NB4 (cell line): ENCODE results near the gene RASA3.
A peak's percentile ranks its signal among the peaks of the same experiment; 100 is the strongest.

Source experiments
- DNase-seq: peaks from one replicate; pipeline ENCODE4 v3.0.0; 2010; ENCODE audit warnings: low read depth
- H3K4me3 ChIP-seq: one replicate; pipeline ENCODE4 v1.5.1; 2011; ENCODE audit warnings: mild to moderate bottlenecking, low read depth, low read length, moderate library complexity
- MYC ChIP-seq: IDR thresholded peaks from 2 replicates; pipeline ENCODE4 v1.6.1; 2011; ENCODE audit warnings: low read depth, low read length
- POLR2A ChIP-seq: IDR thresholded peaks from 2 replicates; pipeline ENCODE4 v1.6.1; 2011; ENCODE audit warnings: mild to moderate bottlenecking; ENCODE audit not compliant: insufficient read length; ENCODE audit errors: extremely low read depth
- TF ChIP-seq, protein P1 (sequence below): IDR thresholded peaks from 2 replicates; pipeline ENCODE4 v1.6.1; 2011; ENCODE audit warnings: low read depth, low read length
- TF ChIP-seq, protein P2 (sequence below): IDR thresholded peaks from one replicate; pipeline ENCODE4 v1.5.1; 2012; ENCODE audit warnings: low read depth, low read length

Gene RASA3

DNA sequence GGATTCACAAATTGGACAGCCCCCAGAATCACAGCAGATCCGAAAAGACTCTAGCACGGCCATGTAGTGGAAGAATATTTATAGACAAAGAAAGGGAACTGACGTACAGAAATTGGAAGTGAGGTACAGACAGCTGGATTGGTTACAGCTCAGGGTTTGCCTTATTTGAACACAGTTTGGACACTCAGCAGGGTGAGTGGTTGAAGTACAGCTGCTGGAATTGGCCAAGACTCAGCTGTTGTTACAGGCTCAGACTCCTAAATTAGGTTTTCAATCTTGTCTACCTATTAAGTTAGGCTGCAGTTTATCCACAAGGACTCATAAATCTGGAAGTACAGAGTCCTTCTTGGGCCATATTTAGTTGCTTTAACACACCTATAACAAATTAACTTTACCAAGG lies 40.8 kb upstream of the RASA3 start:
- TF ChIP-seq, protein P1, sequence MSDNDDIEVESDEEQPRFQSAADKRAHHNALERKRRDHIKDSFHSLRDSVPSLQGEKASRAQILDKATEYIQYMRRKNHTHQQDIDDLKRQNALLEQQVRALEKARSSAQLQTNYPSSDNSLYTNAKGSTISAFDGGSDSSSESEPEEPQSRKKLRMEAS, result no peak
- TF ChIP-seq, protein P2, sequence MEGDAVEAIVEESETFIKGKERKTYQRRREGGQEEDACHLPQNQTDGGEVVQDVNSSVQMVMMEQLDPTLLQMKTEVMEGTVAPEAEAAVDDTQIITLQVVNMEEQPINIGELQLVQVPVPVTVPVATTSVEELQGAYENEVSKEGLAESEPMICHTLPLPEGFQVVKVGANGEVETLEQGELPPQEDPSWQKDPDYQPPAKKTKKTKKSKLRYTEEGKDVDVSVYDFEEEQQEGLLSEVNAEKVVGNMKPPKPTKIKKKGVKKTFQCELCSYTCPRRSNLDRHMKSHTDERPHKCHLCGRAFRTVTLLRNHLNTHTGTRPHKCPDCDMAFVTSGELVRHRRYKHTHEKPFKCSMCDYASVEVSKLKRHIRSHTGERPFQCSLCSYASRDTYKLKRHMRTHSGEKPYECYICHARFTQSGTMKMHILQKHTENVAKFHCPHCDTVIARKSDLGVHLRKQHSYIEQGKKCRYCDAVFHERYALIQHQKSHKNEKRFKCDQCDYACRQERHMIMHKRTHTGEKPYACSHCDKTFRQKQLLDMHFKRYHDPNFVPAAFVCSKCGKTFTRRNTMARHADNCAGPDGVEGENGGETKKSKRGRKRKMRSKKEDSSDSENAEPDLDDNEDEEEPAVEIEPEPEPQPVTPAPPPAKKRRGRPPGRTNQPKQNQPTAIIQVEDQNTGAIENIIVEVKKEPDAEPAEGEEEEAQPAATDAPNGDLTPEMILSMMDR, result no peak
- TF ChIP-seq POLR2A (no peak), MYC (no peak)
- H3K4me3 ChIP-seq, result no peak overlapping the region
- no peak for DNase-seq

DNA sequence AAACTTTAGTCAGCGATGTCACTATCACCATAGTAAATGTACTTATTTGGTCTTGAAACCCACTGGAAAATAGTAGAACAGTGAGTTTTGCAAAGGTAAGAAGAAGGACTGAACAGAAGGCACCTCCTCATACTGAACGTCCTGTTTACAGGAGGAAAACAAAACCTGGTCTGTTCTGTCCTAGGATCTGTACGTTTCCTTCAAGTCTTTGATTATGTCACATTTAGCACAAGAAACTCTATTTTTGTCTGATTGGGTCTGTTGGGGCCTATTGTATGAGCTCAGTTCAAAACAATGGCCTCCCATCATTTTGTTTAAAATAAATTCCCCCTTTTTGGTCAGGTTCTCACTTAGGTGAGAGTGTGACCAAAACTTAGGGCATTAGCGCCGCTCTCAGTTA lies 35.5 kb upstream of the RASA3 start:
- no peak for TF ChIP-seq POLR2A
- TF ChIP-seq, protein P2, result no peak
- H3K4me3 ChIP-seq, result no peak overlapping the region
- no peak for DNase-seq

DNA sequence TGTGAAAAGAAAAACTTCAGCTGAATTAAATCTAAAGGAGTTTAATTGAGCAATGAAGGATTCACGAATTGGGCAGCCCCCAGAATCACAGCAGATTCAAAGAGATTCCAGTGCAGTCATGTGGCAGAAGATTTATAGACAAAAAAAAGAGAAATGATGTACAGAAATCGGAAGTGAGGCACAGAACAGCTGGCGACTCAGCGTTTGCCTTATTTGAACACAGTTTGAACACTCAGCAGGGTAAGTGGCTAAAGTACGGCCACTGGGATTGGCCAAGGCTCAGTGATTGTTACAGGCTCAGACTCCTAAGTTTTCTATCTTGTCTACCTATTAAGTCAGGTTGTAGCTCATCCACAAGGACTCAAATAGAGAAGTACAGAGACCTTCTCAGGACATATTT lies 35.0 kb upstream of the RASA3 start:
- peak; percentile 60 for DNase-seq
- no peak for TF ChIP-seq POLR2A
- TF ChIP-seq MYC, result no peak
- TF ChIP-seq, protein P2, result no peak
- TF ChIP-seq, protein P1, result no peak
- no peak overlapping the region for H3K4me3 ChIP-seq

DNA sequence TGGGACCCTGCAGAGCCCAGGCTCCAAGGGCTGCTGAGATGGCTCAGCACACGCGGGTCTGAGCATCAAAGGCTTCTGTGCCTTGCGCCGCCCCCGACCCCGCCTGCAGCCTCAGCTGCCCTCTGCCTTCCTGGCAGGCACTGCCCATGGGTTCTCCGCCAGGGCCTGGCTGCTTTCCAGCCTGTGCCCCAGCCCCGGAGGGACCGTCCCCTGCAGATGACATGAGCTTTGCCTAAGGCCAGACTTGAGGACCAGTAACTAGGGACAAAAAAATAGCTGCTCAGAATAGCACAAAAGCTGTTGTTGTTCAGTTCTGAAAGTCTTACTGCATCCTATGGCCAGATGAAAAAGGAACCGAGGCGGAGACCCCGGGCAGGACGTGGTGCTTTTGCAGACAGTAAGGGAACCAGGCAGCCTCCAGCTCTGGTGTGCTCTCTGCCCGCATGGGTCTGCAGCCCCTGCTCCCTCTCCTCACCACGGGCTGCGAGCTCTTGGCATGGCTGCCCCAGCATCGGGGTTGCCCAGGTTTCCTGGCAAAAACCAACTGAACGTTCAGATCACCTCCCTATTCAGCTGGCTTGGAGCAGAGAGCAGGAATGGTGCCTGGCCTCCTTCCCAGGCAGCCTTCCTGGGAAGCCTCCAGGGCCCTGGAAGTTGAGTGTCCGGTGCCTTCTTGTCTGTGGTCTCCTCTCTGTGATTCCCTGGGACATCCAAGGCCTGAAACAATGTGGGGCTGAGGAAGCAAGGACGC lies 34.1 kb upstream of the RASA3 start:
- DNase-seq, result no peak
- TF ChIP-seq POLR2A (no peak), MYC (no peak)
- TF ChIP-seq, protein P1, result no peak
- H3K4me3 ChIP-seq, result no peak overlapping the region

DNA sequence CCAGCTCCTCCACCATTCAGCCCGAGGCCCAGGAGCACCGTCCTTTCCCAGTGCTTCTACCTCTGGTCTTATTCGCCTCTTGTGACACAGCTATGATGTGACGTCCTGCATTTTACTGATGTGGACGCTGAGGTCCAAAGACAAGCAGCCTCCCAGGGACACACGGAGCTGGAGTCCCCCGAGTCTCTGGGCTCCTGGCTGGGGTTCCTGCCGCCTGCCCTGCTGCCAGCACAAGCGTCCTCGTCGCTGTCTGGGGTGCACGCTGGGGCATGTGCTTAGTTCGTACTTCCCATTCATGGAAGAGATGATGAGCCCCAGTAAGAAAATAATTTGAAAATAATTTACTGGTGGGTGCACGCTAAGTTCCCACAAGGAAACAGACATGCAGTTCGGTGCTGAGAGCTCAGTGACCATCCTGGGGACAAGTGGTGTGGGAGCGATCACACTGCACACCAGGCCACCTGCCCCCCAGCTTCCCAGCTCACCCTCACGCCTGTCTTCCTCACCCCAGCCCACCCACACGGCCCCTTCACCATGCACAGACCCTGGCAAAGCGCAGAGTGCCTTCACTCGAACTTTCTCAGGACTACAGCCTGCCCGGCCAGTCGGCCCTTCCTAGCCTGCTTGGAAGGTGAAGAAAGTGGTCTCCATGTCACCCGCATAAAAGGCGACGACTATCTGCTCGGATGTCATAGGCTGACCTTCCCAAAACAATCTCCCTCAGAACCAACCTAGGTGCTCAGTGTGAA lies 32.4 kb upstream of the RASA3 start:
- DNase-seq, result no peak
- H3K4me3 ChIP-seq, result no peak overlapping the region
- TF ChIP-seq POLR2A (no peak), MYC (no peak)
- TF ChIP-seq, protein P1, result no peak
- TF ChIP-seq, protein P2, result no peak

DNA sequence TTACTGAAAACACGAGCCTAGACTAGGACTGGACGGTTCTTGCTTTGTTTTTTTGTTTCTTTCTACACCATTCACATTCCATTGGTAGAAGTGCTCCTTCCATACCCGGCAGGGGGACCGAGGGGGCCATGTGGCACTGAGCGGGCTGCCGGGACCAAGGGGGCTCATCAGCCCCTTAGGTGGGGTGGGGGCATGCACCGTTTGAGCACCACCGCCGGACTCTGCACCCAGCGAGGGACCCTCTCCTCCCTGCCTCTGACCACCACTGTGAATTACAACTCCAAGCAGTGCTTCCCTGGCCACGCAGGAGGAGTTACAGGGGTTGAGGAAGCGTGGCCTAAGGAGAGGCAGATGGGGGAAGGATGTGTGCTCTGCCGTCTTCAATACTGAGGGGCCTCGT lies 31.6 kb upstream of the RASA3 start:
- no peak overlapping the region for H3K4me3 ChIP-seq
- DNase-seq, result no peak
- TF ChIP-seq POLR2A (no peak), MYC (no peak)
- TF ChIP-seq, protein P2, result no peak
- TF ChIP-seq, protein P1, result no peak
